ENCODE measurements around the gene GNPAT.

The GNPAT gene

GRCh38 chr1:231322880-231323530, 82.0 kb downstream of the GNPAT start:
- DNase-seq: no peak

- DNase-seq: no peak
These were observed 83.6 kb downstream of the GNPAT start for GRCh38 chr1:231324660-231325059.

- DNase-seq: no peak
These were observed 85.2 kb downstream of the GNPAT start for GRCh38 chr1:231326248-231326647.

All from NCI-H2029 (cell line).